ENCODE results near the gene CCDC174.

GRCh38 chr3:14624498-14624897 lies 27.1 kb upstream of the CCDC174 start:
- no peak for TF ChIP-seq CTCF (IDR thresholded peaks at IDR 0.05; ENCODE audit: low read depth, low read length, missing input control)
- no peak for TF ChIP-seq RAD21 (IDR thresholded peaks at IDR 0.05)
- no peak for TF ChIP-seq YY1 (IDR thresholded peaks at IDR 0.05)
- TF ChIP-seq EGR1 (IDR thresholded peaks at IDR 0.05; ENCODE audit: low read depth in 2 of 2): no peak
- no peak for TF ChIP-seq ZBTB33 (IDR thresholded peaks at IDR 0.05)

All from liver (tissue), 3 donors.